ENCODE measurements around the gene IL17B. TPM values are rescaled to one million over a fixed set of nuclear protein-coding genes. Genes with fewer than 3 reads are reported as not detected.
A peak's percentile ranks its signal among the peaks of the same experiment; 100 is the strongest.

Gene IL17B
- total and polyA plus RNA-seq, 9 of the 15 experiments (the other 6 are each of a cell fraction or from before 2014, with no cell fraction given): 0.28 to 2.6 (median 0.53) TPM; not detected in 2

DNA sequence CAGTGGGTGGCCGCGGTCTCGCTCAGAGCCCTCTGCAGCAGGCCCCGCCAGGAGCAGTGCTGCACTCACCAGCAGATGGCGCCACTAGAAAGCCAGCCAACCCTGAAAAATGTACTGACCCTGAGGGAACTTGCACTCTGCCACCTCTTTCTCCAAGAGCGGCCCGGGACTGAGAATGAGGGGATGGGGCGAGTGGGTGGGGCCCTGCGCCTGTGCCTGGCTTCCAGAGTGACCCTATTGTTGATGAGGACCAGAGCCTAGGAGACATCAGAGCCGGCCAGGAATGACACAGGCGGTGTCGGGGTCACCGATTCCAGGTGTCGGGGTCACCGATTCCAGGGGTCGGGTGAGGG is 2.9 kb upstream of the IL17B start (continued):
- TF ChIP-seq ELF1 (tag; IDR thresholded peaks at IDR 0.05) (no peak), POU5F1 (IDR thresholded peaks at IDR 0.05; ENCODE audit: borderline replicate concordance, low read depth, low read length, partially characterized antibody) (no peak), ESRRA (IDR thresholded peaks at IDR 0.05; ENCODE audit: borderline replicate concordance, low read depth) (no peak), HDAC6 (IDR thresholded peaks at IDR 0.05; ENCODE audit: low read depth, low read length) (no peak), MTF1 (CRISPR knock-in tag; IDR thresholded peaks at IDR 0.05; ENCODE audit: borderline replicate concordance) (no peak), CBFB (CRISPR knock-in tag; IDR thresholded peaks at IDR 0.05) (0 out of 2 replicates have a peak, but pooled peaks have one; percentile 27), ZNF175 (CRISPR knock-in tag; IDR thresholded peaks at IDR 0.05; ENCODE audit: low read depth) (no peak), SMARCE1 (IDR thresholded peaks at IDR 0.05) (no peak), NR2C2 (CRISPR knock-in tag; IDR thresholded peaks at IDR 0.05) (no peak), NR2C2 (tag; IDR thresholded peaks at IDR 0.05) (no peak), ZNF174 (CRISPR knock-in tag; IDR thresholded peaks at IDR 0.05) (no peak), KDM5B (IDR thresholded peaks at IDR 0.05; ENCODE audit: insufficient replicate concordance, low read depth, low read length) (no peak), ZNF57 (CRISPR knock-in tag; IDR thresholded peaks at IDR 0.05) (no peak), DPF2 (IDR thresholded peaks at IDR 0.05) (no peak), BDP1 (IDR thresholded peaks at IDR 0.05; ENCODE audit: insufficient read depth, insufficient read length) (no peak), ILK (tag; IDR thresholded peaks at IDR 0.05; ENCODE audit: borderline replicate concordance, low read depth) (no peak)
- TF ChIP-seq, protein P1, sequence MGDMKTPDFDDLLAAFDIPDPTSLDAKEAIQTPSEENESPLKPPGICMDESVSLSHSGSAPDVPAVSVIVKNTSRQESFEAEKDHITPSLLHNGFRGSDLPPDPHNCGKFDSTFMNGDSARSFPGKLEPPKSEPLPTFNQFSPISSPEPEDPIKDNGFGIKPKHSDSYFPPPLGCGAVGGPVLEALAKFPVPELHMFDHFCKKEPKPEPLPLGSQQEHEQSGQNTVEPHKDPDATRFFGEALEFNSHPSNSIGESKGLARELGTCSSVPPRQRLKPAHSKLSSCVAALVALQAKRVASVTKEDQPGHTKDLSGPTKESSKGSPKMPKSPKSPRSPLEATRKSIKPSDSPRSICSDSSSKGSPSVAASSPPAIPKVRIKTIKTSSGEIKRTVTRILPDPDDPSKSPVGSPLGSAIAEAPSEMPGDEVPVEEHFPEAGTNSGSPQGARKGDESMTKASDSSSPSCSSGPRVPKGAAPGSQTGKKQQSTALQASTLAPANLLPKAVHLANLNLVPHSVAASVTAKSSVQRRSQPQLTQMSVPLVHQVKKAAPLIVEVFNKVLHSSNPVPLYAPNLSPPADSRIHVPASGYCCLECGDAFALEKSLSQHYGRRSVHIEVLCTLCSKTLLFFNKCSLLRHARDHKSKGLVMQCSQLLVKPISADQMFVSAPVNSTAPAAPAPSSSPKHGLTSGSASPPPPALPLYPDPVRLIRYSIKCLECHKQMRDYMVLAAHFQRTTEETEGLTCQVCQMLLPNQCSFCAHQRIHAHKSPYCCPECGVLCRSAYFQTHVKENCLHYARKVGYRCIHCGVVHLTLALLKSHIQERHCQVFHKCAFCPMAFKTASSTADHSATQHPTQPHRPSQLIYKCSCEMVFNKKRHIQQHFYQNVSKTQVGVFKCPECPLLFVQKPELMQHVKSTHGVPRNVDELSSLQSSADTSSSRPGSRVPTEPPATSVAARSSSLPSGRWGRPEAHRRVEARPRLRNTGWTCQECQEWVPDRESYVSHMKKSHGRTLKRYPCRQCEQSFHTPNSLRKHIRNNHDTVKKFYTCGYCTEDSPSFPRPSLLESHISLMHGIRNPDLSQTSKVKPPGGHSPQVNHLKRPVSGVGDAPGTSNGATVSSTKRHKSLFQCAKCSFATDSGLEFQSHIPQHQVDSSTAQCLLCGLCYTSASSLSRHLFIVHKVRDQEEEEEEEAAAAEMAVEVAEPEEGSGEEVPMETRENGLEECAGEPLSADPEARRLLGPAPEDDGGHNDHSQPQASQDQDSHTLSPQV (IDR thresholded peaks at IDR 0.05): no peak
- TF ChIP-seq, protein P2, sequence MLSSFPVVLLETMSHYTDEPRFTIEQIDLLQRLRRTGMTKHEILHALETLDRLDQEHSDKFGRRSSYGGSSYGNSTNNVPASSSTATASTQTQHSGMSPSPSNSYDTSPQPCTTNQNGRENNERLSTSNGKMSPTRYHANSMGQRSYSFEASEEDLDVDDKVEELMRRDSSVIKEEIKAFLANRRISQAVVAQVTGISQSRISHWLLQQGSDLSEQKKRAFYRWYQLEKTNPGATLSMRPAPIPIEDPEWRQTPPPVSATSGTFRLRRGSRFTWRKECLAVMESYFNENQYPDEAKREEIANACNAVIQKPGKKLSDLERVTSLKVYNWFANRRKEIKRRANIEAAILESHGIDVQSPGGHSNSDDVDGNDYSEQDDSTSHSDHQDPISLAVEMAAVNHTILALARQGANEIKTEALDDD (IDR thresholded peaks at IDR 0.05): no peak
- TF ChIP-seq, protein P3, sequence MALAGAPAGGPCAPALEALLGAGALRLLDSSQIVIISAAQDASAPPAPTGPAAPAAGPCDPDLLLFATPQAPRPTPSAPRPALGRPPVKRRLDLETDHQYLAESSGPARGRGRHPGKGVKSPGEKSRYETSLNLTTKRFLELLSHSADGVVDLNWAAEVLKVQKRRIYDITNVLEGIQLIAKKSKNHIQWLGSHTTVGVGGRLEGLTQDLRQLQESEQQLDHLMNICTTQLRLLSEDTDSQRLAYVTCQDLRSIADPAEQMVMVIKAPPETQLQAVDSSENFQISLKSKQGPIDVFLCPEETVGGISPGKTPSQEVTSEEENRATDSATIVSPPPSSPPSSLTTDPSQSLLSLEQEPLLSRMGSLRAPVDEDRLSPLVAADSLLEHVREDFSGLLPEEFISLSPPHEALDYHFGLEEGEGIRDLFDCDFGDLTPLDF (CRISPR knock-in tag; IDR thresholded peaks at IDR 0.05): no peak
- TF ChIP-seq, protein P4, sequence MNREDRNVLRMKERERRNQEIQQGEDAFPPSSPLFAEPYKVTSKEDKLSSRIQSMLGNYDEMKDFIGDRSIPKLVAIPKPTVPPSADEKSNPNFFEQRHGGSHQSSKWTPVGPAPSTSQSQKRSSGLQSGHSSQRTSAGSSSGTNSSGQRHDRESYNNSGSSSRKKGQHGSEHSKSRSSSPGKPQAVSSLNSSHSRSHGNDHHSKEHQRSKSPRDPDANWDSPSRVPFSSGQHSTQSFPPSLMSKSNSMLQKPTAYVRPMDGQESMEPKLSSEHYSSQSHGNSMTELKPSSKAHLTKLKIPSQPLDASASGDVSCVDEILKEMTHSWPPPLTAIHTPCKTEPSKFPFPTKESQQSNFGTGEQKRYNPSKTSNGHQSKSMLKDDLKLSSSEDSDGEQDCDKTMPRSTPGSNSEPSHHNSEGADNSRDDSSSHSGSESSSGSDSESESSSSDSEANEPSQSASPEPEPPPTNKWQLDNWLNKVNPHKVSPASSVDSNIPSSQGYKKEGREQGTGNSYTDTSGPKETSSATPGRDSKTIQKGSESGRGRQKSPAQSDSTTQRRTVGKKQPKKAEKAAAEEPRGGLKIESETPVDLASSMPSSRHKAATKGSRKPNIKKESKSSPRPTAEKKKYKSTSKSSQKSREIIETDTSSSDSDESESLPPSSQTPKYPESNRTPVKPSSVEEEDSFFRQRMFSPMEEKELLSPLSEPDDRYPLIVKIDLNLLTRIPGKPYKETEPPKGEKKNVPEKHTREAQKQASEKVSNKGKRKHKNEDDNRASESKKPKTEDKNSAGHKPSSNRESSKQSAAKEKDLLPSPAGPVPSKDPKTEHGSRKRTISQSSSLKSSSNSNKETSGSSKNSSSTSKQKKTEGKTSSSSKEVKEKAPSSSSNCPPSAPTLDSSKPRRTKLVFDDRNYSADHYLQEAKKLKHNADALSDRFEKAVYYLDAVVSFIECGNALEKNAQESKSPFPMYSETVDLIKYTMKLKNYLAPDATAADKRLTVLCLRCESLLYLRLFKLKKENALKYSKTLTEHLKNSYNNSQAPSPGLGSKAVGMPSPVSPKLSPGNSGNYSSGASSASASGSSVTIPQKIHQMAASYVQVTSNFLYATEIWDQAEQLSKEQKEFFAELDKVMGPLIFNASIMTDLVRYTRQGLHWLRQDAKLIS (CRISPR knock-in tag; IDR thresholded peaks at IDR 0.05): no peak

Data from K562 (cell line).